GM12873 (cell line): ENCODE measurements around the gene DEDD2.

Source experiments
- TF ChIP-seq, protein P1 (sequence below): IDR thresholded peaks from 2 replicates; pipeline ENCODE4 v1.5.1; 2012; ENCODE audit warnings: low read depth, mild to moderate bottlenecking, moderate library complexity, low read length, control low read depth; ENCODE audit not compliant: insufficient read depth; ENCODE audit errors: missing control alignments

The DEDD2 gene

DNA sequence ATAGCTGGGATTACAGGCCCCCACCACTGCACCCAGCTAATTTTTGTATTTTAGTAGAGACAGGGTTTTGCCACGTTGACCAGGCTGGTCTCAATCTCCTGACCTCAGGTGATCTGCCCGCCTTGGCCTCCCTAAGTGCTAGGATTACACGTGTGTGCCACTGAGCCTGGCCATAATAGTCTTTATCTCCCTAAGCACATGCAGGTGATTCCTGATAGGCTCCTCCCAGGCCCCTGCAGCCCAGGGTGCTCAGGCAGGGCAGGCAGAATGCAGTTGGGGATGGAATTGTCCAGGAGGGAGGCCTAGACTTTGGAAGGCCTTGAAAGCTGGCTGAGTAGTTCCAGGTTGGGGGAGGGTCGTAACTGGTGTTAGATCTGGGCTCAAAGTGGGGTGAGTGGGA is 11.2 kb upstream of the DEDD2 start:
- TF ChIP-seq, protein P1, sequence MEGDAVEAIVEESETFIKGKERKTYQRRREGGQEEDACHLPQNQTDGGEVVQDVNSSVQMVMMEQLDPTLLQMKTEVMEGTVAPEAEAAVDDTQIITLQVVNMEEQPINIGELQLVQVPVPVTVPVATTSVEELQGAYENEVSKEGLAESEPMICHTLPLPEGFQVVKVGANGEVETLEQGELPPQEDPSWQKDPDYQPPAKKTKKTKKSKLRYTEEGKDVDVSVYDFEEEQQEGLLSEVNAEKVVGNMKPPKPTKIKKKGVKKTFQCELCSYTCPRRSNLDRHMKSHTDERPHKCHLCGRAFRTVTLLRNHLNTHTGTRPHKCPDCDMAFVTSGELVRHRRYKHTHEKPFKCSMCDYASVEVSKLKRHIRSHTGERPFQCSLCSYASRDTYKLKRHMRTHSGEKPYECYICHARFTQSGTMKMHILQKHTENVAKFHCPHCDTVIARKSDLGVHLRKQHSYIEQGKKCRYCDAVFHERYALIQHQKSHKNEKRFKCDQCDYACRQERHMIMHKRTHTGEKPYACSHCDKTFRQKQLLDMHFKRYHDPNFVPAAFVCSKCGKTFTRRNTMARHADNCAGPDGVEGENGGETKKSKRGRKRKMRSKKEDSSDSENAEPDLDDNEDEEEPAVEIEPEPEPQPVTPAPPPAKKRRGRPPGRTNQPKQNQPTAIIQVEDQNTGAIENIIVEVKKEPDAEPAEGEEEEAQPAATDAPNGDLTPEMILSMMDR: no peak

DNA sequence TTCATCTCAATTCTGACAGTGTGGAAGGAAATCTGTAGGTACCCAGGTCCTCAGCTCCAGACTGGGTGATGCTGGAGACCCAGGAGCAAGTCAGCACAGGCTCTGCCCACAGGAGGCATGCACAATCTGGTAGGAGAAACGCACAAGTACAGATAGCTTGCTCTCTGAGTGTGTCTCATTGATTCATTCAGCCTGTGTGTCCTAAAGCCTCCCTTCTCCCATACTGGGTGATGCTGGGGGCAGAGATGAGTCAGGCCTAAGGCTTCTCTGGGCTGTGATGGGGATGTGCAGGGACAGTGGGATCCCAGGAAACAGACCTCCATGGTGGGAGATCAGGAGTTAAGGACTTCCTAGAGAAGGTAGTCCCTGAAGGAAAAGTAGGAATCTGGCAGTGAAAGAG is 9.4 kb upstream of the DEDD2 start:
- TF ChIP-seq, protein P1: no peak

DNA sequence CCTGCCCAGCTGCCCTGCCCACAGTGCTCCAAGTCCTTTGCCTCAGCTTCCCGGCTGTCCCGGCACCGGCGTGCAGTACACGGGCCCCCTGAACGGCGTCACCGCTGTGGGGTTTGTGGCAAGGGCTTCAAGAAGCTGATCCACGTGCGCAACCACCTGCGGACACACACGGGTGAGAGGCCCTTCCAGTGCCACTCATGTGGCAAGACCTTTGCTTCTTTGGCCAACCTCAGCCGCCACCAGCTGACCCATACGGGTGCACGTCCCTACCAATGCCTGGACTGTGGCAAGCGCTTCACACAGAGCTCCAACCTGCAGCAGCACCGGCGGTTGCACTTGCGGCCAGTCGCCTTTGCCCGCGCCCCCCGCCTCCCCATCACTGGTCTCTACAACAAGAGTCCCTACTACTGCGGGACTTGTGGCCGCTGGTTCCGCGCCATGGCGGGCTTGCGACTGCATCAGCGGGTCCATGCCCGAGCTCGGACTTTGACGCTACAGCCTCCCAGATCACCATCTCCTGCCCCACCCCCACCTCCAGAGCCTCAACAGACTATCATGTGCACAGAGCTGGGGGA is 8.3 kb upstream of the DEDD2 start:
- TF ChIP-seq, protein P1: no peak

DNA sequence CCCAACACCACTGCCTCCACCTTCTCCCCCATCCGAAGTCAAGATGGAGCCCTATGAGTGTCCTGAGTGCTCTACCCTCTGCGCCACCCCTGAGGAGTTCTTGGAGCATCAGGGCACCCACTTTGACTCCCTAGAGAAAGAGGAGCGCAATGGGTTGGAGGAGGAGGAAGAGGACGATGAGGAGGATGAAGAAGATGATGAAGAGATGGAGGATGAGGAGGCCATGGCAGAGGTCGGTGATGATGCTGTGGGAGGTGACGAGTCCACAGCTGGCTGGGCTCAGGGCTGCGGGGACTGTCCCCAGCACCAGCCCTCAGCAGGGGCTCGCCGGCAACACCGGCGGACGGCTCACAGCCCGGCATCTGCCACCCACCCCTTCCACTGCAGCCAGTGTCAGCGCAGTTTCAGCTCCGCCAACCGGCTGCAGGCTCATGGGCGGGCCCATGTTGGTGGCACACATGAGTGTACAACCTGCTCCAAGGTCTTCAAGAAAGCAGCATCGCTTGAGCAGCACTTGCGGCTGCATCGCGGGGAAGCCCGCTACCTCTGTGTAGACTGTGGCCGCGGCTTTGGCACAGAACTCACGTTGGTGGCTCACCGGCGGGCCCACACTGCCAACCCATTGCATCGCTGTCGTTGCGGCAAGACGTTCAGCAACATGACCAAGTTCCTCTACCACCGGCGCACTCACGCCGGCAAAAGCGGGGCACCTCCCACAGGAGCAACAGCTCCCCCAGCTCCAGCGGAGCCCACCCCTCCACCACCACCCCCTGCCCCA is 7.7 kb upstream of the DEDD2 start:
- TF ChIP-seq, protein P1: no peak

DNA sequence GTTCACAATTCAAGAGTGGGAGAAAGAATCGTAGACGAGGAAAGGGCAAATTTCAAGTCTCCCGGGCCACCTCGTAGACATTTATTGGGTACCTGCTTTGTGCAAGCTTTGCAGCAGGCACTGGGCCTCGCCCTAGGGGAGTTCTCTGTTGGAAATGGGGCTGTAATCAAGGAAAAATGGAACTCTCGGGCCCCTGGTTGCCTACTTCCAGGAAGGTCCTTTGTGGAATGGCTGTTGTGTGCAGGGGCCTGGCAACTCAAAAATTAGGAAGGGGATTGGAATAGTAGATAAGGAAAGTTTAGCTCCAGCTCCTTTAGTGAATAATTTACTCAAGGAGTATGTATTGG is 3.2 kb upstream of the DEDD2 start:
- TF ChIP-seq, protein P1: no peak

DNA sequence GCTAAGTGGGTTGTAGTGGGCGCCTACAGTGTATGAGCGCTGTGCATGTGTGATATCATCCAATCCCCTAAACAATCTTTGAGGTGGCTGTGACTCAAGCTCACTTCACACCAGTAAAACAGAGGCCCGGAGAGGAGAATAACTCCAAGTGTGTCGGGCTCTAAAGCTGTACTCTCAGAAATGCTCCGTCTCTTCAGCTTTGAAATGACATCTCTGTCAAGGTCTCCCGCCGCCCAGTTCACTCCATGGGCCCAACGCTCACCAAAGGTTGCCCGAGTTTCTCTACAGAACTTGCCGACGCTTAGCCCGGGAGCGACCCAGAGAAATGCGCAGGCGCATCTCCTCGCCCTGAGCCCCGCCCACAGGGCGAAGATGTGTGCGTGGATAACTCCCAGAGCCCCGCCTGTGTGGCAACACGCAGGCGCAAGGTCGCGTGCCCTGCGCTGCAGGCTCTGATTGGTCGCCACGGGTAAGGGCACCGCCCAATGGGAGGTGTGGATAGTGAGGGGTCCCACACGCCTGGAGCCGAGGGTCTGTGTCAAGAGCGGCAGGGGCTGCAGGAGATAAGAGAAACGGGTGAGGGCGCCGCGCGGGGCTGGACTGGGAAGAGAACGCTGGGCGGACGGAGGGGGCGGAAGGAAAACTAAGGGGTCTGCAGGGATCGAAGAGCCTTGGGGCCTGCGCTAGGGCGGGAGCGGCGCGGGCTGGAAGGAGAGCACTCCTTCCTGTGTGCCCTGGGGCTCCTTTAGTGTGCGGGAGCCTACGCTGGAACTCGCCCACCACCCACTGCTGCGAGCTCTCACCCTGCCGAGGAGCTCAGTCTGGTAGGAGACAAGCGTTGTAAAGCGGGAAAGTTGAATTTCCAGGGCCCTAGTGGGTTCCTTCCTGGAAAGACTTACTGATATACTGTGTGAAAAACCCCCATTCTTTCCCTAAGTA is 2.6 kb upstream of the DEDD2 start, which contains the start of gene ZNF526:
ZNF526 (plus strand) TSS at position 501 of the 939 bp plus-strand sequence. CDS start 4,092 bp downstream, outside the sequence.
- TF ChIP-seq, protein P1: no peak
